B cell (primary cell): Measurements from ENCODE around the gene SSR2. TPM values are rescaled to one million over a fixed set of nuclear protein-coding genes. Genes with fewer than 3 reads are reported as not detected.

Experiments
- ATAC-seq: fragments of 200-7000 bp; cut with Tn5 transposase; one replicate; pipeline ENCODE4 v1.10.0; 2021; ENCODE audit warnings: low read depth, mild to moderate bottlenecking, moderate number of reproducible peaks, moderate library complexity
- CTCF ChIA-PET: fragments of 350-600 bp; sonication (Branson Sonifier 250); formaldehyde crosslinking; loops from one replicate; lab custom pipeline; 2021; ENCODE audit warnings: antibody characterized with exemption, inconsistent platforms; lab: Charles Lee
- POLR2A ChIA-PET: fragments of 350-600 bp; sonication (Branson Sonifier 250); formaldehyde crosslinking; loops from one replicate; lab custom pipeline; 2021; ENCODE audit warnings: antibody characterized with exemption; lab: Charles Lee
- DNase-seq: peaks from one replicate; pipeline ENCODE4 v3.0.0; 2013
- H2AFZ ChIP-seq: 2 replicates; pipeline ENCODE4 v1.6.1; 2012; ENCODE audit warnings: mild to moderate bottlenecking, low read depth, low read length; ENCODE audit not compliant: insufficient read depth, poor library complexity, severe bottlenecking
- H3K27ac ChIP-seq, 2 donors: 1 replicate in 1 of 2; 2 replicates in 1 of 2; pipeline ENCODE4 v1.5.1; 2012 to 2013; ENCODE audit warnings: low read length in 2 of 2, mild to moderate bottlenecking in 2 of 2, moderate library complexity in 1 of 2
- H3K27me3 ChIP-seq, 4 experiments: fragments of 200-600 bp in 1 of 4; sonication (generic) in 1 of 4; replicated peaks in 1 of 4; 1 replicate in 2 of 4; 2 replicates in 2 of 4; pipeline versions ENCODE4 v1.6.1 to v1.7.0; 2013 to 2016; ENCODE audit warnings: low read length in 3 of 4, mild to moderate bottlenecking in 2 of 4, mixed read lengths in 1 of 4, moderate library complexity in 1 of 4; ENCODE audit not compliant: insufficient read depth in 4 of 4, control insufficient read depth in 3 of 4; ENCODE audit errors: control extremely low read depth in 1 of 4
- H3K36me3 ChIP-seq, 2 experiments: replicated peaks in 1 of 2; 1 replicate in 1 of 2; 2 replicates in 1 of 2; pipeline versions ENCODE4 v1.6.1 to v1.7.1; 2013; ENCODE audit warnings: low read length in 1 of 2; ENCODE audit not compliant: insufficient read depth in 2 of 2, control insufficient read depth in 1 of 2; ENCODE audit errors: control extremely low read depth in 1 of 2, extremely low read depth in 1 of 2
- H3K4me1 ChIP-seq, 2 donors: fragments of 200-600 bp in 1 of 2; sonication (generic) in 1 of 2; 1 replicate in 1 of 2; 2 replicates in 1 of 2; pipeline versions ENCODE4 v1.5.1 to v1.6.1; 2013 to 2017; ENCODE audit warnings: low read length in 2 of 2; ENCODE audit not compliant: control insufficient read depth in 2 of 2, insufficient read depth in 2 of 2
- H3K4me2 ChIP-seq: replicated peaks from 2 replicates; pipeline ENCODE3; 2012; ENCODE audit warnings: mild to moderate bottlenecking, low read depth, low read length; ENCODE audit not compliant: poor library complexity, severe bottlenecking
- H3K4me3 ChIP-seq, 5 experiments: fragments of 200-600 bp in 1 of 5; sonication (generic) in 1 of 5; 1 replicate in 3 of 5; 2 replicates in 2 of 5; pipeline versions ENCODE4 v1.5.1 to v1.7.0; 2011 to 2016; ENCODE audit warnings: low read length in 4 of 5, mild to moderate bottlenecking in 4 of 5, low read depth in 2 of 5, control low read depth in 1 of 5, moderate library complexity in 1 of 5; ENCODE audit not compliant: insufficient read depth in 1 of 5; ENCODE audit errors: control extremely low read depth in 1 of 5, extremely low read depth in 1 of 5
- H3K79me2 ChIP-seq: fragments of 200-600 bp; sonication (generic); one replicate; pipeline ENCODE4 v1.6.0; 2016; ENCODE audit warnings: low read length; ENCODE audit not compliant: control insufficient read depth, insufficient read depth
- H3K9ac ChIP-seq: fragments of 200-600 bp; sonication (generic); 2 replicates; pipeline ENCODE4 v1.6.1; 2017; ENCODE audit warnings: mild to moderate bottlenecking, low read length, moderate library complexity
- H3K9me3 ChIP-seq, 3 donors: one replicate each; pipeline versions ENCODE4 v1.6.1 to v1.7.1; 2013; ENCODE audit warnings: low read length in 2 of 3; ENCODE audit not compliant: control insufficient read depth in 2 of 3, insufficient read depth in 1 of 3; ENCODE audit errors: control extremely low read depth in 1 of 3
- H4K20me1 ChIP-seq: 2 replicates; pipeline ENCODE4 v1.6.0; 2012; ENCODE audit warnings: mild to moderate bottlenecking, low read length; ENCODE audit not compliant: insufficient read depth, control insufficient read depth, poor library complexity, severe bottlenecking
- H3K27ac Mint-ChIP-seq: one replicate; pipeline ENCODE4 v1.8.0; 2021; ENCODE audit warnings: mixed read lengths
- H3K27me3 Mint-ChIP-seq: one replicate; pipeline ENCODE4 v1.8.0; 2021; ENCODE audit warnings: mixed read lengths
- H3K4me1 Mint-ChIP-seq: one replicate; pipeline ENCODE4 v1.8.0; 2021; ENCODE audit warnings: mixed read lengths
- H3K4me3 Mint-ChIP-seq: one replicate; pipeline ENCODE4 v1.8.0; 2021; ENCODE audit warnings: mixed read lengths
- H3K9me3 Mint-ChIP-seq: one replicate; pipeline ENCODE4 v1.8.0; 2022; ENCODE audit warnings: mixed read lengths; ENCODE audit not compliant: insufficient read depth
- CTCF ChIP-seq: fragments of 200-600 bp; IDR thresholded peaks from one replicate; pipeline ENCODE4 v1.8.0; 2022; ENCODE audit warnings: antibody characterized with exemption, mild to moderate bottlenecking
- EZH2 ChIP-seq: IDR thresholded peaks from 2 replicates; pipeline ENCODE4 v1.6.1; 2012; ENCODE audit warnings: borderline replicate concordance, low read depth, mild to moderate bottlenecking, moderate library complexity, low read length; ENCODE audit not compliant: insufficient read depth, poor library complexity, severe bottlenecking
- WGBS: methylation state at CpG from one replicate; pipeline ENCODE4 v1.1.5; 2013; ENCODE audit warnings: missing lambda C conversion rate; ENCODE audit not compliant: insufficient coverage; 5-methylcytosine and 5-hydroxymethylcytosine counted together
- intact Hi-C: fragments of 100-400 bp; cut with micrococcal nuclease; formaldehyde crosslinking; loops from one replicate; pipeline ENCODE4 v1.10.0; 2022
- polyA plus RNA-seq: library from polyadenylated mRNA; depleted of rRNA; stranded (reverse); fragments of >200 nt; gene quantifications from 2 replicates; pipeline ENCODE4 v1.2.3, GENCODE V29; 2012
- total RNA-seq, 2 donors: library from RNA; stranded (reverse); fragments of 120-200 nt in 1 of 2; gene quantifications; 1 replicate in 1 of 2; 2 replicates in 1 of 2; pipeline versions ENCODE4 v1.2.3 to v1.2.4, GENCODE V29; 2013 to 2022

SSR2 gene
- total and polyA plus RNA-seq, 2 donors (not counting 1 experiment from before 2014, with no cell fraction given): 160 to 359 TPM

GRCh38 chr1:156012051-156012817 is 8.5 kb downstream of the SSR2 start:
- POLR2A ChIA-PET: no interaction called here
- peak; percentile 55 for DNase-seq
- CTCF ChIA-PET: interaction anchor here (0.6 kb wide), 2 partner anchors 34 to 206 kb away, joined by 3 read pairs; partner anchors contain the start of gene ARHGEF2
- peaks cover 6 to 20% of the 10 kb centered on the region in 2 donors for H3K4me1 ChIP-seq
- H3K4me3 ChIP-seq: no peak overlapping the region
- peak overlapping the region; percentile 17 for H3K4me2 ChIP-seq
- TF ChIP-seq EZH2 (no peak), CTCF (no peak)
- peaks cover 19% of the 10 kb centered on the region for H3K4me1 Mint-ChIP-seq
- H3K27ac ChIP-seq: peak overlapping the region in 1 of 2 donors; percentile 19
- no peak overlapping the region for H2AFZ ChIP-seq
- H3K27ac Mint-ChIP-seq: peak overlapping the region; percentile 59
- intact Hi-C loops: no loop called here
- H3K9me3 ChIP-seq: no peaks in the 10 kb centered on the region
- H3K4me3 Mint-ChIP-seq: no peak overlapping the region
- peak; percentile 75 for ATAC-seq
- H3K36me3 ChIP-seq: peaks cover 20 to 69% of the 10 kb centered on the region in 2 experiments
- H3K27me3 ChIP-seq: no peaks in the 10 kb centered on the region
- H3K79me2 ChIP-seq: peaks cover 7% of the 10 kb centered on the region
- no peaks in the 10 kb centered on the region for H3K27me3 Mint-ChIP-seq
- no CpG with 5 or more reads among the region's 4 CpGs for WGBS
- H3K9ac ChIP-seq: no peak overlapping the region
- H4K20me1 ChIP-seq: peaks cover 5% of the 10 kb centered on the region
- H3K9me3 Mint-ChIP-seq: no peaks in the 10 kb centered on the region

DNA sequence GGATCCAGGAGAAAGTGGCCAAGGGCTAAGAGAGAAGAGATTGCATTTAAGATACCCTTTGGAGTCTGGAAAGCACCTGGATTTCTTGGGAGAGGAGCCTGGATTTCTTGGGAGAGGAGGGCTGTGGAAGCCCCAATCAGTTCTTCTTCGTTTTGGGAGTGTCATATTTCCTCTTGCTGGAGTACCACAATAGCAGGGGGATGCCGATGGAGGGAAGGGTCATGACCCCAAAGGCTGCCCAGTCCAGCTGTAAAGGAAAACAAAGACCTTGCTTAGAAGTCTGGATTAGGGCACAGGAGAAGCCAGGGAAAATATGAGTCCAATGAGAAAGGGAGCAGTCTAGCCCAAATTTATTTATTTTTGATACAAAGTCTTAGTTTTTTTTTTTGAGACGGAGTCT is 11.3 kb downstream of the SSR2 start:
- ATAC-seq: no peak
- peaks cover 19% of the 10 kb centered on the region for H3K4me1 Mint-ChIP-seq
- Histone ChIP-seq H3K27ac (no peak overlapping the region), H3K9ac (no peak overlapping the region), H3K79me2 (peaks cover 5% of the 10 kb centered on the region), H2AFZ (no peak overlapping the region), H3K4me1 (peaks cover 6 to 20% of the 10 kb centered on the region in 2 donors), H3K9me3 (no peaks in the 10 kb centered on the region), H3K36me3 (peaks cover 17 to 59% of the 10 kb centered on the region in 2 experiments), H4K20me1 (peaks cover 5% of the 10 kb centered on the region), H3K4me2 (no peak overlapping the region), H3K4me3 (no peak overlapping the region), H3K27me3 (no peaks in the 10 kb centered on the region)
- no peaks in the 10 kb centered on the region for H3K27me3 Mint-ChIP-seq
- 83% methylated on average over 3 of the region's 3 CpGs for WGBS
- intact Hi-C loops: no loop called here
- CTCF ChIA-PET: no interaction called here
- H3K4me3 Mint-ChIP-seq: no peak overlapping the region
- DNase-seq: no peak
- H3K27ac Mint-ChIP-seq: no peak overlapping the region
- H3K9me3 Mint-ChIP-seq: no peaks in the 10 kb centered on the region
- POLR2A ChIA-PET: no interaction called here
- TF ChIP-seq EZH2: no peak
- no peak for TF ChIP-seq CTCF
